HepG2 (cell line): ENCODE results near the gene FEV. TPM values are rescaled to one million over a fixed set of nuclear protein-coding genes. Genes with fewer than 3 reads are reported as not detected.

Experiments used
- KDM2A ChIP-seq: sonication (generic); formaldehyde crosslinking; IDR thresholded peaks from 2 replicates; pipeline ENCODE4 v1.4.0; 2020; ENCODE audit warnings: low read depth, missing genetic modification reagents, borderline replicate concordance
- RBM39 ChIP-seq: fragments of 200-400 bp; formaldehyde crosslinking; IDR thresholded peaks from one replicate; pipeline ENCODE4 v1.6.1; 2018; ENCODE audit warnings: antibody characterized with exemption, mild to moderate bottlenecking, low read depth, low read length; ENCODE audit not compliant: poor library complexity, severe bottlenecking
- STAT5B ChIP-seq: sonication (generic); formaldehyde crosslinking; IDR thresholded peaks from 2 replicates; pipeline ENCODE4 v1.4.0; 2020; ENCODE audit warnings: missing genetic modification reagents
- ZNF780A ChIP-seq: sonication (generic); formaldehyde crosslinking; IDR thresholded peaks from 2 replicates; pipeline ENCODE4 v1.8.0; 2022; ENCODE audit warnings: mild to moderate bottlenecking, missing genetic modification reagents, moderate library complexity
- ZSCAN20 ChIP-seq: sonication (generic); formaldehyde crosslinking; IDR thresholded peaks from 2 replicates; pipeline ENCODE4 v1.4.0; 2020; ENCODE audit warnings: missing genetic modification reagents, mild to moderate bottlenecking, borderline replicate concordance
- polyA plus RNA-seq, 8 experiments: library from polyadenylated mRNA; depleted of rRNA in 3 of 8; stranded (reverse) in 7 of 8; unstranded in 1 of 8; fragments of >200 nt; fragmentation: Illumina TruSeq in 4 of 8; extraction: Trizol in 4 of 8; gene quantifications; 2 replicates each; pipeline versions ENCODE4 v1.2.1 to v1.2.3, GENCODE V29; 2011 to 2016; ENCODE audit warnings: low read depth in 4 of 8, missing spikeins in 1 of 8, mixed read lengths in 1 of 8; ENCODE audit not compliant: insufficient read depth in 1 of 8
- total RNA-seq, 5 experiments: library from RNA; depleted of rRNA; stranded (reverse); fragments of >200 nt; fragmentation: Illumina TruSeq; extraction: Trizol; gene quantifications; 2 replicates each; pipeline ENCODE4 v1.2.3, GENCODE V29; 2016; ENCODE audit warnings: low read depth in 1 of 5
- TF ChIP-seq, protein P1 (sequence below): fragments of 450-650 bp; IDR thresholded peaks from 2 replicates; pipeline ENCODE4 v1.6.1; 2016
- TF ChIP-seq, protein P2 (sequence below): sonication (generic); formaldehyde crosslinking; IDR thresholded peaks from 2 replicates; pipeline ENCODE4 v1.4.0; 2020; ENCODE audit warnings: missing genetic modification reagents
- TF ChIP-seq, protein P3 (sequence below): sonication (generic); formaldehyde crosslinking; conservative IDR thresholded peaks from 2 replicates; pipeline ENCODE4 v1.8.0; 2022; ENCODE audit warnings: mild to moderate bottlenecking, moderate library complexity, missing genetic modification reagents
- TF ChIP-seq, protein P4 (sequence below): IDR thresholded peaks from 2 replicates; pipeline ENCODE4 v1.6.1; 2016; ENCODE audit warnings: missing compliant biosample characterization, missing genetic modification reagents, borderline replicate concordance
- TF ChIP-seq, protein P5 (sequence below): sonication (generic); formaldehyde crosslinking; IDR thresholded peaks from 2 replicates; pipeline ENCODE4 v1.4.0; 2020; ENCODE audit warnings: missing genetic modification reagents
- TF ChIP-seq, protein P6 (sequence below): sonication (generic); formaldehyde crosslinking; IDR thresholded peaks from 2 replicates; pipeline ENCODE4 v1.9.0; 2021; ENCODE audit warnings: missing genetic modification reagents, borderline replicate concordance
- TF ChIP-seq, protein P7 (sequence below): sonication (generic); formaldehyde crosslinking; IDR thresholded peaks from 2 replicates; pipeline ENCODE4 v1.4.0; 2020; ENCODE audit warnings: missing genetic modification reagents

Gene FEV
- total and polyA plus RNA-seq, 2 of the 13 experiments (the other 11 are each of a cell fraction or from before 2014, with no cell fraction given), result not detected

DNA sequence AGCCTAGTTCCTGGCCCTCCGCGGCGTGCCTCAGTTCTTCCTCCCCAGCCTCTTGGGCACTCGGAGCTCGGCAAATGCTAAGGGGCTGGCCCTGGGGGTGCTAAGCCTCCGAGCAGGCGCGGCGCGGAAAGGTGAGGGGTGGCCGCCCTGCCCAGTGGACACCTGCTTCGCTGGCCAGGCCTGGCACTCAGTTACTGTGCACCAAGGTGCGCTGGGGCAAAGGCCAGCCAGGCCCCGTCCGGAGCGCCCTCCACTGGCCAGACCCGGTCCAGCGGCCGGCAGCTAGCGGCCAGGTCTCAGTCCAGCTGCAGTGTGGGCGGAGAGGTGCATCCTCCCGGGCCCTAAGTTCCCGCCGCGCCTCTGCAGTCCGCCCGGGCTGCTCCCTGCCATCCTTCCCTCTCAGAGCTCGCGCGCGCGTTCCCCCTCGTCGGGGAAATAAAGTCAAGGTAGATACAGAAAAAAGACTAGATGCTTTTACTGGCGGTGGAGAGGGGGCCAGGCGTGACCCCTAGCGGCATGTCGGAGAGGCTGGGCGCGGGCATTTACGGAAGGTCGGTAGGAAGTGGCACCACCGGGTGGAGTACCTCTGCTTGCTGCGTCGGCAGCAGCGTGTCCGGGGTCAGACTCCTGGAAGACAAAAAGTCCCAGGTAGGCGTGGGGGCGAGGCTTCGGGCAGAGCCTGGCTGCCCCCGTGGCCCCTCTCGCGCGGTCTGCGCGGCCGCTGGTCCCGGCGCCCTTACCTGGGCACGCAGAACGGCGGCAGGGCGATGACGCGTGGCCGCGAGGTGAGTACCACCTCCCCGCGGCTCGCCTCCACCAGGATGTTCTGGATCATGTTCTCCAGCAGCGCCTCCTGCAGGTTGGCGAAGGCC is 17.6 kb upstream of the FEV start (continued):
- TF ChIP-seq, protein P1, sequence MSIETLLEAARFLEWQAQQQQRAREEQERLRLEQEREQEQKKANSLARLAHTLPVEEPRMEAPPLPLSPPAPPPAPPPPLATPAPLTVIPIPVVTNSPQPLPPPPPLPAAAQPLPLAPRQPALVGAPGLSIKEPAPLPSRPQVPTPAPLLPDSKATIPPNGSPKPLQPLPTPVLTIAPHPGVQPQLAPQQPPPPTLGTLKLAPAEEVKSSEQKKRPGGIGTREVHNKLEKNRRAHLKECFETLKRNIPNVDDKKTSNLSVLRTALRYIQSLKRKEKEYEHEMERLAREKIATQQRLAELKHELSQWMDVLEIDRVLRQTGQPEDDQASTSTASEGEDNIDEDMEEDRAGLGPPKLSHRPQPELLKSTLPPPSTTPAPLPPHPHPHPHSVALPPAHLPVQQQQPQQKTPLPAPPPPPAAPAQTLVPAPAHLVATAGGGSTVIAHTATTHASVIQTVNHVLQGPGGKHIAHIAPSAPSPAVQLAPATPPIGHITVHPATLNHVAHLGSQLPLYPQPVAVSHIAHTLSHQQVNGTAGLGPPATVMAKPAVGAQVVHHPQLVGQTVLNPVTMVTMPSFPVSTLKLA, result no peak
- TF ChIP-seq, protein P2, sequence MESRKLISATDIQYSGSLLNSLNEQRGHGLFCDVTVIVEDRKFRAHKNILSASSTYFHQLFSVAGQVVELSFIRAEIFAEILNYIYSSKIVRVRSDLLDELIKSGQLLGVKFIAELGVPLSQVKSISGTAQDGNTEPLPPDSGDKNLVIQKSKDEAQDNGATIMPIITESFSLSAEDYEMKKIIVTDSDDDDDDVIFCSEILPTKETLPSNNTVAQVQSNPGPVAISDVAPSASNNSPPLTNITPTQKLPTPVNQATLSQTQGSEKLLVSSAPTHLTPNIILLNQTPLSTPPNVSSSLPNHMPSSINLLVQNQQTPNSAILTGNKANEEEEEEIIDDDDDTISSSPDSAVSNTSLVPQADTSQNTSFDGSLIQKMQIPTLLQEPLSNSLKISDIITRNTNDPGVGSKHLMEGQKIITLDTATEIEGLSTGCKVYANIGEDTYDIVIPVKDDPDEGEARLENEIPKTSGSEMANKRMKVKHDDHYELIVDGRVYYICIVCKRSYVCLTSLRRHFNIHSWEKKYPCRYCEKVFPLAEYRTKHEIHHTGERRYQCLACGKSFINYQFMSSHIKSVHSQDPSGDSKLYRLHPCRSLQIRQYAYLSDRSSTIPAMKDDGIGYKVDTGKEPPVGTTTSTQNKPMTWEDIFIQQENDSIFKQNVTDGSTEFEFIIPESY, result peak; percentile 62; the same call in 1 of the 2 replicates
- TF ChIP-seq, protein P3, sequence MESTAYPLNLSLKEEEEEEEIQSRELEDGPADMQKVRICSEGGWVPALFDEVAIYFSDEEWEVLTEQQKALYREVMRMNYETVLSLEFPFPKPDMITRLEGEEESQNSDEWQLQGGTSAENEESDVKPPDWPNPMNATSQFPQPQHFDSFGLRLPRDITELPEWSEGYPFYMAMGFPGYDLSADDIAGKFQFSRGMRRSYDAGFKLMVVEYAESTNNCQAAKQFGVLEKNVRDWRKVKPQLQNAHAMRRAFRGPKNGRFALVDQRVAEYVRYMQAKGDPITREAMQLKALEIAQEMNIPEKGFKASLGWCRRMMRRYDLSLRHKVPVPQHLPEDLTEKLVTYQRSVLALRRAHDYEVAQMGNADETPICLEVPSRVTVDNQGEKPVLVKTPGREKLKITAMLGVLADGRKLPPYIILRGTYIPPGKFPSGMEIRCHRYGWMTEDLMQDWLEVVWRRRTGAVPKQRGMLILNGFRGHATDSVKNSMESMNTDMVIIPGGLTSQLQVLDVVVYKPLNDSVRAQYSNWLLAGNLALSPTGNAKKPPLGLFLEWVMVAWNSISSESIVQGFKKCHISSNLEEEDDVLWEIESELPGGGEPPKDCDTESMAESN (CRISPR knock-in tag), result peak; percentile 66; the same call in 1 of the 2 replicates
- TF ChIP-seq ZNF780A (no peak), ZSCAN20 (CRISPR knock-in tag) (no peak), RBM39 (peak; percentile 28), STAT5B (CRISPR knock-in tag) (no peak), KDM2A (CRISPR knock-in tag) (peak; percentile 57; the same call in 1 of the 2 replicates)
- TF ChIP-seq, protein P4, sequence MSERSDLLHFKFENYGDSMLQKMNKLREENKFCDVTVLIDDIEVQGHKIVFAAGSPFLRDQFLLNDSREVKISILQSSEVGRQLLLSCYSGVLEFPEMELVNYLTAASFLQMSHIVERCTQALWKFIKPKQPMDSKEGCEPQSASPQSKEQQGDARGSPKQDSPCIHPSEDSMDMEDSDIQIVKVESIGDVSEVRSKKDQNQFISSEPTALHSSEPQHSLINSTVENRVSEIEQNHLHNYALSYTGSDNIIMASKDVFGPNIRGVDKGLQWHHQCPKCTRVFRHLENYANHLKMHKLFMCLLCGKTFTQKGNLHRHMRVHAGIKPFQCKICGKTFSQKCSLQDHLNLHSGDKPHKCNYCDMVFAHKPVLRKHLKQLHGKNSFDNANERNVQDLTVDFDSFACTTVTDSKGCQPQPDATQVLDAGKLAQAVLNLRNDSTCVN (CRISPR knock-in tag), result no peak
- TF ChIP-seq, protein P5, sequence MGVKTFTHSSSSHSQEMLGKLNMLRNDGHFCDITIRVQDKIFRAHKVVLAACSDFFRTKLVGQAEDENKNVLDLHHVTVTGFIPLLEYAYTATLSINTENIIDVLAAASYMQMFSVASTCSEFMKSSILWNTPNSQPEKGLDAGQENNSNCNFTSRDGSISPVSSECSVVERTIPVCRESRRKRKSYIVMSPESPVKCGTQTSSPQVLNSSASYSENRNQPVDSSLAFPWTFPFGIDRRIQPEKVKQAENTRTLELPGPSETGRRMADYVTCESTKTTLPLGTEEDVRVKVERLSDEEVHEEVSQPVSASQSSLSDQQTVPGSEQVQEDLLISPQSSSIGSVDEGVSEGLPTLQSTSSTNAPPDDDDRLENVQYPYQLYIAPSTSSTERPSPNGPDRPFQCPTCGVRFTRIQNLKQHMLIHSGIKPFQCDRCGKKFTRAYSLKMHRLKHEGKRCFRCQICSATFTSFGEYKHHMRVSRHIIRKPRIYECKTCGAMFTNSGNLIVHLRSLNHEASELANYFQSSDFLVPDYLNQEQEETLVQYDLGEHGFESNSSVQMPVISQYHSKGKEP, result 0 out of 2 replicates have a peak, but pooled peaks have one; percentile 74
- TF ChIP-seq, protein P6, sequence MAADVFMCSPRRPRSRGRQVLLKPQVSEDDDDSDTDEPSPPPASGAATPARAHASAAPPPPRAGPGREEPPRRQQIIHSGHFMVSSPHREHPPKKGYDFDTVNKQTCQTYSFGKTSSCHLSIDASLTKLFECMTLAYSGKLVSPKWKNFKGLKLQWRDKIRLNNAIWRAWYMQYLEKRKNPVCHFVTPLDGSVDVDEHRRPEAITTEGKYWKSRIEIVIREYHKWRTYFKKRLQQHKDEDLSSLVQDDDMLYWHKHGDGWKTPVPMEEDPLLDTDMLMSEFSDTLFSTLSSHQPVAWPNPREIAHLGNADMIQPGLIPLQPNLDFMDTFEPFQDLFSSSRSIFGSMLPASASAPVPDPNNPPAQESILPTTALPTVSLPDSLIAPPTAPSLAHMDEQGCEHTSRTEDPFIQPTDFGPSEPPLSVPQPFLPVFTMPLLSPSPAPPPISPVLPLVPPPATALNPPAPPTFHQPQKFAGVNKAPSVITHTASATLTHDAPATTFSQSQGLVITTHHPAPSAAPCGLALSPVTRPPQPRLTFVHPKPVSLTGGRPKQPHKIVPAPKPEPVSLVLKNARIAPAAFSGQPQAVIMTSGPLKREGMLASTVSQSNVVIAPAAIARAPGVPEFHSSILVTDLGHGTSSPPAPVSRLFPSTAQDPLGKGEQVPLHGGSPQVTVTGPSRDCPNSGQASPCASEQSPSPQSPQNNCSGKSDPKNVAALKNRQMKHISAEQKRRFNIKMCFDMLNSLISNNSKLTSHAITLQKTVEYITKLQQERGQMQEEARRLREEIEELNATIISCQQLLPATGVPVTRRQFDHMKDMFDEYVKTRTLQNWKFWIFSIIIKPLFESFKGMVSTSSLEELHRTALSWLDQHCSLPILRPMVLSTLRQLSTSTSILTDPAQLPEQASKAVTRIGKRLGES, result no peak
- TF ChIP-seq, protein P7, sequence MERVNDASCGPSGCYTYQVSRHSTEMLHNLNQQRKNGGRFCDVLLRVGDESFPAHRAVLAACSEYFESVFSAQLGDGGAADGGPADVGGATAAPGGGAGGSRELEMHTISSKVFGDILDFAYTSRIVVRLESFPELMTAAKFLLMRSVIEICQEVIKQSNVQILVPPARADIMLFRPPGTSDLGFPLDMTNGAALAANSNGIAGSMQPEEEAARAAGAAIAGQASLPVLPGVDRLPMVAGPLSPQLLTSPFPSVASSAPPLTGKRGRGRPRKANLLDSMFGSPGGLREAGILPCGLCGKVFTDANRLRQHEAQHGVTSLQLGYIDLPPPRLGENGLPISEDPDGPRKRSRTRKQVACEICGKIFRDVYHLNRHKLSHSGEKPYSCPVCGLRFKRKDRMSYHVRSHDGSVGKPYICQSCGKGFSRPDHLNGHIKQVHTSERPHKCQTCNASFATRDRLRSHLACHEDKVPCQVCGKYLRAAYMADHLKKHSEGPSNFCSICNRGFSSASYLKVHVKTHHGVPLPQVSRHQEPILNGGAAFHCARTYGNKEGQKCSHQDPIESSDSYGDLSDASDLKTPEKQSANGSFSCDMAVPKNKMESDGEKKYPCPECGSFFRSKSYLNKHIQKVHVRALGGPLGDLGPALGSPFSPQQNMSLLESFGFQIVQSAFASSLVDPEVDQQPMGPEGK (CRISPR knock-in tag), result peak; percentile 83; the same call in 1 of the 2 replicates
